Measurements from ENCODE around the gene ETV6.

The ETV6 gene

GRCh38 chr12:11869406-11869805, 219.9 kb downstream of the ETV6 start:
- DNase-seq = no peak

- DNase-seq = no peak
These were observed 220.6 kb downstream of the ETV6 start for GRCh38 chr12:11870041-11870451.

GRCh38 chr12:11872055-11872454, 222.6 kb downstream of the ETV6 start:
- no peak for DNase-seq

GRCh38 chr12:11875414-11875935, 226.0 kb downstream of the ETV6 start:
- no peak for DNase-seq

- DNase-seq = no peak
These were observed 226.8 kb downstream of the ETV6 start for GRCh38 chr12:11876307-11876706.

- no peak for DNase-seq
These were observed 227.8 kb downstream of the ETV6 start for GRCh38 chr12:11877102-11877826.

- no peak for DNase-seq
These were observed 228.7 kb downstream of the ETV6 start for GRCh38 chr12:11877869-11878780.

- DNase-seq = no peak
These were observed 229.8 kb downstream of the ETV6 start for GRCh38 chr12:11879306-11879705.

- no peak for DNase-seq
These were observed 230.9 kb downstream of the ETV6 start for GRCh38 chr12:11880381-11880780.

- no peak for DNase-seq
These were observed 232.4 kb downstream of the ETV6 start for GRCh38 chr12:11881835-11882234.

GRCh38 chr12:11882301-11883019, 233.0 kb downstream of the ETV6 start:
- DNase-seq = no peak

- DNase-seq = no peak
These were observed 234.6 kb downstream of the ETV6 start for GRCh38 chr12:11884116-11884515.

GRCh38 chr12:11884706-11885105, 235.2 kb downstream of the ETV6 start:
- no peak for DNase-seq

- no peak for DNase-seq
These were observed 236.0 kb downstream of the ETV6 start for GRCh38 chr12:11885261-11886038.

- no peak for DNase-seq
These were observed 236.9 kb downstream of the ETV6 start for GRCh38 chr12:11886339-11886738.

- DNase-seq = no peak
These were observed 238.6 kb downstream of the ETV6 start for GRCh38 chr12:11888029-11888428.

- DNase-seq = no peak
These were observed 241.9 kb downstream of the ETV6 start for GRCh38 chr12:11891346-11891745.

- peak; percentile 57 for DNase-seq
These were observed 242.4 kb downstream of the ETV6 start for GRCh38 chr12:11891754-11892386.

- DNase-seq = no peak
These were observed 244.5 kb downstream of the ETV6 start for GRCh38 chr12:11893998-11894397.

- DNase-seq = no peak
These were observed 245.4 kb downstream of the ETV6 start for GRCh38 chr12:11894890-11895289.

GRCh38 chr12:11895421-11896078, 246.1 kb downstream of the ETV6 start:
- no peak for DNase-seq

Measured in right hindlimb (tissue), 1 donor.